ENCODE measurements around the gene VRK3. TPM values are rescaled to one million over a fixed set of nuclear protein-coding genes. Genes with fewer than 3 reads are reported as not detected.
"Not testable (repeated sequence)": the region's sequence is repeated elsewhere in the genome, so short reads cannot be mapped to it uniquely, and the experiment has no call there.

Gene VRK3
- total RNA-seq, 1 experiment from 2014 or later, result 41.9 TPM

DNA sequence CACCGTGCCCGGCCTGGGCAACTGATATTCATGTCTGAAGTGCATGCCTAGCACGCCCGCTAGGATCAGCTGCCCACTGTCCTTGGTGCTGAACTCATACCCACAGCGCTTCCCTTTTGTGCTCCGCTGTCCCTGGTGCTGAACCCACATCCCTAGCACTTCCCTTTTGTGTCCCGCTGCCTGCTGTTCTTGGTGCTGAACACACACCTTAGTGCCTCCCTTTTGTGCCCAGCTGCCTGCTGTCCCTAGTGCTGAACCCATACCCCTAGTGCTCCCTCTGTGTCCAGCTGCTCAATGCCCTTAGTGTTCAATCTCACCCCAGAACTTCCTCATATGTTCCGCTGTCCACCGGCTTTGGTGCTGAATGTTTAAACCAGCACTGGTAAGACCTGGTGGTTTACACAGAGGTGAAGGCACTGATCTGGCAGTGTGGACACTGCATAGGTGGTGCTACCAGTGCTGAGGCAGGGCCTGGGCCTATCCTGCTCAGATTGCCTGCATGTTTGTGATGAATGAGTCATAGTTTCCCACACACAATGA is 37.9 kb downstream of the VRK3 start:
- peak; percentile 77 for DNase-seq (ENCODE audit: low read depth)

DNA sequence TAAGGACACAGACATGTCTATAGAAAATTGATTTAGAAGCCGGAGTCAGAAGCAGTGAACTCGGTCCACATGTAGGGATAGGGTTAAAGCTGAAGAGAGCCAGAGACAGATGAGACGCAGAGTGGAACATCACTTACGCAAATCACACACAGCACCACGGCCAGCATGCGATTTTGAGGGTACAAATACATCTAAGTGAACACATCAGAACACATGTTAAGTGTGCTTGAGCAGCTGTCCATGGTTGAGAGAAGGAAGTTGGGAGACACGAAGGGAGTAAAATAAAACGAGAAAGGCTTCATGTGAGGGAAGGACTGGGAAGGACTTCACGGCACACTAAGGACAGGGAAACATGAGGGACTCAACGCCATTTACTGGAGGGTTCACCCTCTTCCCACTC is 38.8 kb downstream of the VRK3 start:
- DNase-seq (ENCODE audit: low read depth), result no peak

DNA sequence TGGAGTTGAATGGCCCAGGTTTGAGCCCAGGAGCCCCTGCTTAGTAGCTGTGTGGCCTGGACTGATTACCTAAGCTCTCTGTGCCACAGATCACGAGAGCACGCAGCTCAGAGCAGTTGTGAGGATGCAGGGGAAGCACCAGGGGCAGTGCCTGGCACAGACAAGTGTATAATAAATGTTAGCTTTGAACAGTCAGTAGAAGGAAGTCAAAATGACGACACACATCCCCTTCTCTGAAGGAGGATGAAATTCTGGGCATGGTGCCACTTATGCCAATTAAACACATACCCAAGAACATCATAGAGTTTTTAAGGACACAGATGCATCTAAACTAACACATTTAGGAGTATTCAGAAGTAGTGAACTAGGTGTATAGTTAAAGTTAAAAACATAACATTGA is 39.3 kb downstream of the VRK3 start:
- peak; percentile 55 for DNase-seq (ENCODE audit: low read depth)

DNA sequence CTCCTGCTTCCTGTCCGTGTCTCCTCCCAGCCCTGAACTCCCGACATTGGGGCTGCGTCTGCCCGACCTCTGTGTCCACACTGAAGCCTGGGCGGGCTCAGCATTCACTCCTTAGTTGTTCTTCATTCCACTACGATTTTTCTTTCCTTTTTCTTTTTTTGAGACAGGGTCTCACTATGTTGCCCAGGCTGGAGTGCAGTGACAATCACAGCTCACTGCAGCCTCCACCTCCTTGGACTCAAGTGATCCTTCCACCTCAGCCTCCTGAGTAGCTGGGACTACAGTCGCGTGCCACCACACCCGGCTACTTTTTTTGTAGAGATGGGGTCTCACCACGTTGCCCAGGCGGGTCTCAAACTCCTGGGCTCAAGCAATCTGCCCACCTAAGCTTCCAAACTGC is 40.7 kb downstream of the VRK3 start:
- DNase-seq (ENCODE audit: low read depth), result no peak

DNA sequence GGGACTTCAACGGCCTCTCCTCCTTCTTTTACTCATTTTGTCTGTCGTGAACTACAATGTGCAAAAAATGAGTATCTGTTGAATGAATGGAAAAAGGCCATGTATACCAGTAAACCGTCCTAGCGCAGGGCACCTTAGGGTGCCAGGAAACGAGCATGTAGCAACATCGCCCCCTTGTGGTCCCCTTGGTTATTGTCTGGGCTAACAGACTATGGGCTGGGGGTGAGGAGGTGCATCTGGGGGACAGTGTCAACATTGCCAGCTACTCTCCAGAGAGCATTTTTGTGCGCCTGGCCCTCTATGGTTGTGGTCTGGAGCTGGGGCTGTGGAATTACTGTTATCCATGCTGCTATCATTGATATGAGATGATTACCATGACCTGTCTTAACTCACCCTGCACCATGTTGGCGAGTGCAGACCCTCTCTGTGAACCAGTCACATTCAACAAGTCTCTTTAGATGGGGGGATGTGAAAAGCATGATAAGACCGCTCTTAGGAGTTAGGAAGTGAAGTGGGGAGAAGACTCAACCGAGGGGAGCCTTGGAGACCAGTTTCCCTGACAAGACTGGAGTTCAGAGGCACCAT is 41.4 kb downstream of the VRK3 start:
- DNase-seq (ENCODE audit: low read depth), result peak; percentile 40

DNA sequence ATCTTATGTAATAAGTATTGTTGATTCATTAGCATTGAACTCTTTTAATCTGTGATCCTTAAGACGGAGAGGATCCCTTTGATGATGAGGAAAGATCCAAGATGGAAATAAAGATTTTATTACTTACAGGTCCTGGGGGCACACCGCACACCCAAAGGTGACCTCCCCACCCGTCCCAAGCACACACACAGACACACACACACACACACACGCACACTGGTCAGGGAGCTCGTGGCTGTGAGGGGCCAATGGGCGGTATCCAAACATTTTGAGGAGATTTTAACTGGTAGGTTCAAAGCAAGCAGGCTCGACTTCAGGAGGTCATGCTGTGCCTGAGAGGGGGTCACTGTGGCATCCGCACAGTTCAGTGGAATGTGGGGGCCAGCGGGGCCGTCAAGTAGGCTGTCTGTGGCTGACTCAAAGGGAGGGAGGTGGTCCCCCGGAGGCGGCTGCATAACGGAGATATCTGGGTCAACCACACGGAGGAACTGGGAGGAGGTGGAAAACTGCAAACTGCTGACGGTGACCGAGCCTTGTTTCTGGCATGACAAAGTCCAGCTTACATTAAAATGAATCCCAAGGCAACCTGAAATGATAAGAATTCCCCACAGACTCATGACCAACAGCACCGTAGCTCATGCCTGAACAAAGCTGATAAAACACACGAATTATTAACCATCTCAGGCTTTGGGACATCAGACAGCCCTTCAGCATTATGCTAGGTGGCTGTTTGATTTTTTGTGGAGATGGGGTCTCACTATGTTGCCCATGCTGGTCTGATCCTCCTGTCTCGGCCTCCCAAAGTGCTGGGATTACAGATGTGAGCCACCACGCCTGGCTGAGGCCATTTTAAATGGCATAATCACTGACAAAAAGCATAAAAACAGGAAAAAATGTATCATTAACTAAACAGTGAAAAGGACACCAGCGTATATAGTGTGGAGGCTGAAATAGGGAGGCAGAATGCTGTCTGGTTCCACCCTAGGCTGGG is 43.3 kb downstream of the VRK3 start:
- no peak for DNase-seq (ENCODE audit: low read depth)

DNA sequence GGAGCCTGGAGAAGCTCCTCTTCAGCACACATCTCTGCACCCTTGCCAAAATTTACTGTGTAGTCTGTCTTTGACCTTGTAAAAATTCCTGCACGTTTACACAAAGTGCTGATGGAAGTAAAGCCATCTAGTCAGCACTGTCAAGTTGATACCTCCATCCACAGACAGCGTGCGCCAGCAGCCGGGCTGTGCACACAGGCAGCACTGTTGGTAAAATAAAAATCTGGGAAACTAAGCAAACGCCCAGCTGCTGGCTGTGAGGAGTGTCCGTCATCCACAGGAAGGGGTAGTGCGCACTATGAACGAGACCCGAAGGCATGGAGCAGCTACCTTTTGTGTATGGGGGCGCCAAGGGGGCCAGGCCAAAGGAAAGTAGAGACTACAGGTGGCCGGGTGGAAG is 46.8 kb downstream of the VRK3 start:
- no peak for DNase-seq (ENCODE audit: low read depth)

DNA sequence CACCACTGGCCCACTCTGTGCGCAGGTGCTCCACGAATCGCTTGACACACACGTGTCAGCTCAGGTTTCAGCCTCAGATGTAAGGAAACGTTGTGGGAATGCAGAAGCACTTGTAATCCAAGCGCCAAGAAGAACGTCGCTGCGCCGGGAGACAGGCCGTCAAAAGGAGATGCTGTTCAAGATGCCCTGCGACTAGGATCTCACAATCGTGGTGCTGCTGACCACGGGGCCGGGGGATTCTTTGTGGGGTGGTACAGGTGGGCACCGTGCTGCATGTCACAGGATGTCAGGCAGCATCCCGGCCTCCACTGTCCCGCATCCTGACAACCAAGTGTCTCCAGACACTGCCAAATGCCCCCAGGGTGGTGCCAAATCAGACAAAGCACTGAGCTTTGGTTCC is 47.3 kb downstream of the VRK3 start:
- DNase-seq (ENCODE audit: low read depth), result no peak

DNA sequence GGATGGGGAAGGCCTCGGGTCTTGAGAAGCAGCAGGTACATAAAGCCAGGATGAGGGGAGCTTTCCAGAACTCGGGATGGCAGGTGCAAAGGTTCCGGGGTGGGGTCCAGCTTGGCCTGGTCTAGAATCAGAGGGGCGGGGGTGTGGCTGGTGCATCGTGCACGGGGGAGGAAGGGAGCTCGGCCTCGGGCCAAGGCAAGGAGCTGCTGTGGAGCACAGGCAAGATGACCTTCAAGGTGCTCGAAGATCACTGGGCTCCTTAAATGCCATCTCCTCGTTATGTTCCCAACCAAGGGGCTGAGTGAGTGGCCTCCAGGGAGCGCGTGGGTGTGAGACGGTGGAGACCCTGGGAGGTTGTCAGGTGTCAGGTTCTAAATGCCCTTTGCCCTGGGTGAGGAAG is 48.1 kb downstream of the VRK3 start:
- no peak for DNase-seq (ENCODE audit: low read depth)

DNA sequence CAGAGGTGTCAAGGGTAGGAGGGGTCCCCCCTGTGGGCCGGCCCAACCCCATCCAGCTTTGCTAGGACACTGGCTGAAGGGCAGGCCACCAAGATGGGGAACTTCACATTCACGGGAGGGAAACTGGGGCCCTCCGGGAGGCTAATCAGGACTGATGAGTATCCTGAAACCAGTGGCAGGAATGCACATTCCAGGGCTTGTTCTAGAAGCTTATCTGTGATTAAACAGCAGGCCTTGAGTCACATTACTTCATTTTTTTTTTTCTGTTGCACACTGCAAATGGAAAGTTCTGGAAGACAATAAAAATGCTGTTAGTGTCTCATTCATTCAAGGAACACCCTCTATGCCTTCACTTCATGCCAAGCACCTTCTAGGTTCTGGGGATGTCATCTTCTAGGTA is 48.7 kb downstream of the VRK3 start:
- DNase-seq (ENCODE audit: low read depth), result no peak

DNA sequence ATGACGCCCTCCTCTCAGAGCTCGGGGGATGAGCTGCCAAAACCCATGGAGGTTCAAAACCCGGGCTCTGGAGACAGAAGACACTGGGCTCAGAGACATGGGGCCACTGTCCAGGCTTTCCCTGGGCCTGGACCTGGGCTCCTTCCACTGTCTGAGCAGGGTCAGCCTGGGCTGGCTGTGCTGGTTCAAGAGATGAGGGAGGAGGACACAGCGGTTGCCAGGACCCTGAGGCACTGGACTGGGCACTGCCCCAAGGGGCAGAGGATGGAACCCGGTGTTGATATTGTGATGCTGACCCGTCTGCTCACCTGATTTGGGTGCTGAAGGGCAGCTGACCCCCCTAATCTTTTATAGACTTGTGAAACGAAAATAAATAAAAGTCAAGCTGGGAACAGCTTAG is 50.1 kb downstream of the VRK3 start:
- DNase-seq (ENCODE audit: low read depth), result no peak

DNA sequence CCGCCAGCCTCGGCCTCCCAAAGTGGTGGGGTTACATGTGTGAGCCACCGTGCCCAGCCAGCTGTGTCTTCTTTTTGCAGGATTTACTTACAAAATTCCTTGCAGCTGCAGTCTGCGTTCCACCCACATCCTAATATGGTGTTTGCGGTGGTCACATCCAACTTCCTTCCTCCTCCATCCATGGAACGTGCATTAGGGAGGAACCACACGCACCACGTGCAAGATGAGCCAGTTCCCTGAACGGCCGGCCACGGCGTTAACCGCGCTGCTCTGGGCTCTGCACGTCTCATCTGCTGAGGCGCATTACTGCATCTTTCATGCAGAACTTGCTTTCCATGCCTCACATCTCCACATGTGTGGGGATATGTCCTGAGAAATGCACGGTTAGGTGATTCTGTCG is 51.2 kb downstream of the VRK3 start:
- no peak for DNase-seq (ENCODE audit: low read depth)

DNA sequence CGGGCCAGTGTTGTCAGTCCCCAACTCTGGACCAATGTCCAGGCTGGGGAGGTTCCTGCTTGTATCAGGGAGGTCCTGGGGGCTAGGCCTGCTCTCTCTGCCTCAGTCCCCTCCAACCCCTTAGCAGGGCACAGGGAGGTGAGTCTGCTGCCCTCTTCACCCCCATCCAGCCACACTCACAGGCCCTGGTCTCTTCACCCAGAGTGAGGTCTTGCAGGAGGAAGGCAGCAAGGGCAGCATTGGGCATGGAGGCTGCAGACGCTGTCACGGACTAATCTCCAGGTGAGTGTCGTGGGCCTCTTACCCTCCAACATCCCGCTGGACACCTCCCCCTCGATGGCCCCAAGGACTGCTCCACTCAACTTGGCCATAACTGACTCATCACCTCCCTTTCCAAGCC is 52.3 kb downstream of the VRK3 start:
- no peak for DNase-seq (ENCODE audit: low read depth)

DNA sequence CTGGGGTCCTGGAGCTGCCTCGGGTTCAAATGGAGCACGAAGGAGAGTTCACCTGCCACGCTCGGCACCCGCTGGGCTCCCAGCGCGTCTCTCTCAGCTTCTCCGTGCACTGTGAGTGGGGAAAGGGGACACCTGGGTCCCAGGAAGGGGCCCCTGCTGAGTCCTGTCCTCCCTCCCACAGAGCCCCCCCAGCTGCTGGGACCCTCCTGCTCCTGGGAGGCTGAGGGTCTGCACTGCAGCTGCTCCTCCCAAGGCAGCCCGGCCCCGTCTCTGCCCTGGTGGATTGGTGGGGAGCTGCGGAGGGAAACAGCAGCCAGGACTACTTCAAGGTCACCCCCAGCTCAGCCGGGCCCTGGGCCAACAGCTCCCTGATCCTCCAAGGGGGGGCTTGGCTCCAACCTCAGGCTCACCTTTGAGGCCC is 53.2 kb downstream of the VRK3 start:
- DNase-seq (ENCODE audit: low read depth), result no peak

DNA sequence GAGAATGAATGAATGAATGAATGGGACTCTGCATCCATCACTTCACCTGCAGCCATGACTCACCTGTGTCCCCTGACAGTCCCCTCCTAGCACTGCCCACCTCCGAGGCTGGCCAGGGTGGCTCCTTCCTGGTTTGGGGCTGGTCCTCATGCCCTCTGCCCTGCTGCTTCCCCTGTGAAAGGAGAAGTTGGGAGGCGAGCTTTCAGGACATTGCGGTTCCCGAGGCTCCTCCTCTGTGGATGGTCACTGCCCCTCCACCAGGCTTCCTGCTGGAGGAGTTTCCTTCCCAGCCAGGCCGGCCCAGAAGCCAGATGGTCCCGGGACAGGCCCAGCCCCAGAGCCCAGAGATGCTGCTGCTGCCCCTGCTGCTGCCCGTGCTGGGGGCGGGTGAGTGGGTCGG is 55.8 kb downstream of the VRK3 start:
- not testable (repeated sequence) for DNase-seq (ENCODE audit: low read depth)

DNA sequence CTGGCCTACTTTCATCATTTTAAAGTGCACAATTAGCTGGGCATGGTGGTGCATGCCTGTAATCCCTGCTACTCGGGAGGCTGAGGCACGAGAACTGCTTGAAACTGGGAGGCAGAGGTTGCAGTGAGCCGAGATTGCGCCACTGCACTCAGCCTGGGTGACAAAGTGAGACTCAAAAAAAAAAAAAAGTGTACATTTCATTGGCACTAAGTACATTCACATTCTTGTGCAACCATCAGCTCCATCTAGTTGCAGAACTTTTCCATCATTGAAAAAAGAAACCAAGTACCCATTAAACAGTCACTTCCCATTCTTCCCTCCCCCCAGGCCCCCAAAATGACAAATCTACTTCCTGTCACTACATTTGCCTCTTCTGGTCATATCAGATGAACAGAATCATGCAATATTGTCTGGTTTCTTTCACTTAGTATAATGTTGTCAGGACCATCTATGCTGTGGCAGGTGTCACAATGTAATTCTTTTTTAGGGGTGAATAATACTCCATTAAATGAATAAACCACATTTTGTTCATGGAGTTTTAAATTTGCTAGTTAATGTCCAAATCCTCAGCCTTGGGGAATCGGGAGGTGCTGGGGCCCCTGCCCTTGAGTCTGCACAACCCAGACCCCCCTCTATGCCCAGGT is 56.8 kb downstream of the VRK3 start:
- DNase-seq (ENCODE audit: low read depth), result no peak

DNA sequence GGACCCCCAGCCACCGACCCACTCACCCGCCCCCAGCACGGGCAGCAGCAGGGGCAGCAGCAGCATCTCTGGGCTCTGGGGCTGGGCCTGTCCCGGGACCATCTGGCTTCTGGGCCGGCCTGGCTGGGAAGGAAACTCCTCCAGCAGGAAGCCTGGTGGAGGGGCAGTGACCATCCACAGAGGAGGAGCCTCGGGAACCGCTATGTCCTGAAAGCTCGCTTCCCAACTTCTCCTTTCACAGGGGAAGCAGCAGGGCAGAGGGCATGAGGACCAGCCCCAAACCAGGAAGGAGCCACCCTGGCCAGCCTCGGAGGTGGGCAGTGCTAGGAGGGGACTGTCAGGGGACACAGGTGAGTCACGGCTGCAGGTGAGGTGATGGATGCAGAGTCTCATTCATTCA is 64.2 kb downstream of the VRK3 start, which contains the start of gene SIGLEC11:
TSS of gene SIGLEC11 (minus strand) at position 193 of the 400 bp plus-strand sequence. CDS start at position 102, 91 bp downstream.
- DNase-seq (ENCODE audit: low read depth), result not testable (repeated sequence)

DNA sequence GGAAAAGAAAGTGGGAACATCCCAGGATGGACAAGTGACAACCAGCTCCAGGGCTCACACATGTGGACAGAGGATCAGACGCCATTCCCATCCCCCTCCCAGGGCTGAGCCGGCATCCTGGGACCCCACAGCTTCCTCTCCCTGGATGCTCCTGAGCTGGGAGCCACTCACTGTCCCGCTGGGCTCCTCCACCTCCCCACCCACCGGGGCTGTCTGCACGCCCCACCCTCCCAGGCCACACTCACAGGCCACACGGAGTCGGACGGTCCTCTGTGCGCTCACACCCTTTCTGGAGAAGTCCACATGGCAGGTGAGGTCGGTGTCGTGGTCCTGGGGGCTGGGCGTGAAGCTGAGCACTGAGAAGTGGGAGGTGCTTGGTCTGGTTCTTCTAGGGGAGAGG is 65.3 kb downstream of the VRK3 start:
- not testable (repeated sequence) for DNase-seq (ENCODE audit: low read depth)

DNA sequence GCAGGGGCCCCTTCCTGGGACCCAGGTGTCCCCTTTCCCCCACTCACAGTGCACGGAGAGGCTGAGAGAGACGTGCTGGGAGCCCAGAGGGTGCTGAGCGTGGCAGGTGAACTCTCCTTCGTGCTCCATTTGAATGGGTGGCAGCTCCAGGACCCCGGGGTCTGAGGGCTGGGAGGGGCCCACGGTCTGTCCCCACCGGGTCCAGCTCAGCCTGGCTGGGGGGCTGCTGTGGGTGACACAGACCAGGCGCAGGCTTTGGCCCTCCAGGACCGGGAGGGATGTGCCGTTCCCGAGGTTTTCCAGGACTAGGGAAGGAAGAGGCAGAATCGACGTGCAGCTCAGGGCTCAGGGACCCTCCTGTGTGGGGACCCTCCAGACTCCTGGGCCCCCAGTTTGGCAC is 66.6 kb downstream of the VRK3 start:
- DNase-seq (ENCODE audit: low read depth), result not testable (repeated sequence)

DNA sequence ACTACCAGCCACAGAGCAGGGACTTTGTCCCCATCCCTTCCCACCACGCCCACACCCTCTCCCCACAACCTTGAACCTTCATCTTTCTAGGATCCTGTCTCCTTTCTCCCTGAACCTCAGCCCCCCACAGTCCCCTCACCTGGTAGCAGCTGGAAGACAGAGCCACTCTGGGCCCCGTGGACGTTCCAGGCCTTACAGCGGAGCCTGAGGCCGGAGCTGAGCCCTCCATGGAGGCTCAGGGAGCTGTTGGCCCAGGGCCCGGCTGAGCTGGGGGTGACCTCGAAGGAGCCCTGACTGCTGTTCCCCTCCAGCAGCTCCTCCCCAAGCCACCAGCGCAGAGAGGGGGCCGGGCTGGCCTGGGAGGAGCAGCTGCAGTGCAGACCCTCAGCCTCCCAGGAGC is 67.0 kb downstream of the VRK3 start:
- DNase-seq (ENCODE audit: low read depth), result not testable (repeated sequence)

DNA sequence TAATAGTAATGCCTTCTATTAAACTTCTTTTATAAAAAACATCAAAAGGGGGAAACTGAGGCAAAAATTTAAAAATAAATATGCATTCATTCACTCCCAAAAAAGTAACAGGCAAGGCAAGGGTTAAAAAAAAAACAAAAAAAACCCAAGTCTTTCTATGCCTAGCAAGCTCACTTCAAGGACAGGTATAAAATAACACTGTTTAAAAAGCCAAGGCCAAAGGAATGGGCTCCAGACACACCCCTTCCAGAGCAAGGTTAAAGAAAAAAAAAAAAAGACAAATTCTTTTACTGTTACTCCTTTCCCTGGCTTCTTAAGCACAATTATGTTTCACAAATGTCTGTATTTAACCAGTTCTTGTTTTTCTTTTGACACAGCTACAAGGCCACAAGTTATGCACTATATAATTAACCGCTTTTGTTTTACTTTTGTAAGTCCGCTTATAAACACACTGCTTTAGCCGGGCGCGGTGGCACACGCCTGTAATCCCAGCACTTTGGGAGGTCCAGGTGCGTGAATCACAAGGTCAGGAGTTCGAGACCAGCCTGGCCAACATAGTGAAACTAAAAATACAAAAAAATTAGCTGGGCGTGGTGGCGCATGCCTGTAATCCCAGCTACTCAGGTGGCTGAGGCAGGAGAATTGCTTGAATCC is 67.8 kb downstream of the VRK3 start:
- no peak for DNase-seq (ENCODE audit: low read depth)

DNA sequence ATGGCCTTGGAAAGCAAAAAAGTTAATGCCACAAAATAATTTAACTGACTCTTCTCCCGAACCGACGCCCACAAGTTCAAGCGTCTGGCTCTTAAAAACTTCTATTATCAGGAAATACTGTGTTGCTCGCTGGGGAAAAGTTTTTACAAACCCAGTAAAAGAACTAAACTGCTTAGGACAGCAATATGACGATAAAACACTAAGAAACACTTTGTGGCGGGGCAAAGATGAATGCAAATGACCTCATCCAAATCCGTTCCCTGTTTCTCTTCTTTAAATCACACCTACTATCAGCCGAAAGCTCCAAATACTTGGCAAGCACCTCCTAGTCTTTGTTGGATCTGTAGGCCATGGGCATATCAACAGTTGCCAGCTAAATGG is 69.1 kb downstream of the VRK3 start:
- no peak for DNase-seq (ENCODE audit: low read depth)
